Colon (tissue), 2 donors: ENCODE measurements around the gene NSFL1C.
A peak's percentile ranks its signal among the peaks of the same experiment; 100 is the strongest.

Source experiments
- FAIRE-seq: peaks from 2 replicates; lab custom pipeline; 2012; peaks lifted over from hg19 to GRCh38; lab: Jason Lieb, UNC
- donor health status: control.
- donor health status: control.

The NSFL1C gene

DNA sequence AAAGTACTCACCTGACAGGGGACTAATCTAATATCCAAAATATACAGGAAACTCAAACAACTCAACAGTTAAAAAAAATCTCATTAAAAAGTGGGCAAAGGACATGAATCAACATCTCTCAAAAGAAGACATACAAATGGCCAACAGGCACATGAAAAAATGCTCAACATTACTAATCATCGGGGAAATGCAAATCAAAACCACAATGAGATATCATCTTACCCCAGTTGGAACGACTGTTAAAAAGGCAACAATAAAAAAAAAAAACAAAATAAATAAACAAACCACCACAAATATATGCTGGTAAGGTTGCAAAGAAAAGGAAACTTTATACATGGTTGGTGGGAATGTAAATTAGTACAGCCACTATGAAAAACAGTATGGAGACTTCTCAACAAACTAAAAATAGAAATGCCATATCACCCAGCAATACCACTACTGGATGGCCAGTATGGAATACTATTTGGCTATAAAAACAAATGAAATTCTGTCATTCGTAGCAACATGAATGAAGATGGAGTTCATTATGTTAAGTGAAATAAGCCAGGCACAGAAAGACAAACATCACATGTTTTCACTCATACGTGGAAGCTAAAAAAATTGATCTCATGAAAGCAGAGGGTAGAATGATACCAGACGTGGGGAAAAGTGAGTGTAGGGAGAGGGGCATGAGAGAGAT is 17.9 kb upstream of the NSFL1C start:
- no peak for FAIRE-seq

DNA sequence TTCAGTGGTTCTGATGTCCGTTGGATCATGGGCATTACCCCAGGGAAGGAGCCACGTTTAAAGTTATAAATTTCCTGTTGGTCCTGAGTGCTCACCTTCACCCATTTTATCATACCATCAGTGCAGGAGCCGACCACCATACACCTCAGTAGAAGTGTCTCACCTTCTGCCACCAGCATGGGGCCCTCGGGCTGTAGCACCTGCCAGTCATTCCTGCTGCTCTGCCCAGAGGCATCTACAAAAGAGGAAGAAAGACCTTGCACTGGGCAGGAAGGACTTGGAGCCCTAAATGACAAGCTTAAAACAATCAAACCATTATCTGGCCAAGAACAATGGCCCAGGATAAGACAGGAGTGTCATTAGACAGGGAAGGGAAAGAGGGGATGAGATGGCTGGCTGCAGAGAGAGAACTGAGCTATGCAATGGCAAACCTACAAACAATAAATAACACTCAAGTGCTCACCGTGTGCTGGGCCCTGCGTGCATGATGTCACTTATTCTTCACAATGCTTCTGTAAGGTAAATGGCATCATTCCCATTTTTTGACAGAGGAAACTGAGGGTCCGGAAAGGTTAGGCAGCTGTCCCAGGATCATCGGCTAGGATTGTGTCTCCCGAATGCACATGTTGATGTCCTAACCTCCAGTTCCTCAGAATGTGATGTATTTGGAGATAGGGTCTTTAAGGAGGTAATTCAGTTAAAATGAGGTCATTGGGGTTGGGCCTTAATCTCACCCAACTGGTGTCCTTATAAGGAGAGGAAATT is 13.4 kb upstream of the NSFL1C start:
- no peak for FAIRE-seq

DNA sequence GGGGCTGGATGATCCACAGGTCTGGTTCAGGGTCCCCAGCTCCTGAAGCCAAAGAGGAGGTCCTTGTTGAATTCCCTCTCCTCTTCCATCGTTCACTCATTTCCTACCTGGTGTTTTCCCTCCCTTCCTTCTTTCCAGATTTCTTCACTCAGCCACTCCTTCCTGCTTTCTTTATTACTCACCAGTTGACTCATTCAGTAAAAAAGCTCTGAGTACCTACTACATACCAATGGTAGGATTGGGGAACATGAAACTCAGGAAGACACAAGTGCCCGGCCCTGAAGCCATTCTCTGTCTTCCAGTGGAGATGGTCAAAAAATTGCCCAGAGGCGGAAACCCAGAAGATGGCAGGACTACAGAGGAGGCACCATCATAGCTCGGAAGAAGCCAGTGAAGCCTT is 11.9 kb upstream of the NSFL1C start:
- no peak for FAIRE-seq

DNA sequence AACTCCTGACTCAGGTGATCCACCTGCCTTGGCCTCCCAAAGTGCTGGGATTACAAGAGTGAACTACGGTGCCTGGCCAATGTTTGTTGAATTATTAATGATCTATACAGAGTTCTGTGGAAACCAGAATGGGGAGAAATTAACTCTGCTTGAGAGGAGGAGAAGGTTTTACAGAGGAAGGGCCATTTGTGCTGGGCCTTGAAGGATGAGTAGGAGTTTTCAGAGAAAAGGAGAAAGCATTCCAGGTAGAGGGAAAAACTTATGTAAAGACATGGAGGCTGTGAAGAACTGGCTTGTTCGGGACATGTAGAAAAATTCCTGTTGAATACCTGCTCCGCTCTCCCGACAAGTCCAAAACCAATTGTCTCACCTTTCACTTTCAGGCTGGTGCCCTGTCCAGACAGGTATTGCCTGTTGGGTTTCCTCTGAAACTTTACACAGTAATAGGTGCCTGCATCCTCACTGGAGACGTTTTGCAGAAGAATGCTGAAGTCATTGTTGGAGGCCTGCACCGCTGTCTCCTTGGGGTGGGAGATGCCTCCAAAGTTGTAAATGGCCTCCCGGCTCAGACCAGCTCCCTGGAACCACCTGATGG is 11.3 kb upstream of the NSFL1C start:
- FAIRE-seq, result no peak

DNA sequence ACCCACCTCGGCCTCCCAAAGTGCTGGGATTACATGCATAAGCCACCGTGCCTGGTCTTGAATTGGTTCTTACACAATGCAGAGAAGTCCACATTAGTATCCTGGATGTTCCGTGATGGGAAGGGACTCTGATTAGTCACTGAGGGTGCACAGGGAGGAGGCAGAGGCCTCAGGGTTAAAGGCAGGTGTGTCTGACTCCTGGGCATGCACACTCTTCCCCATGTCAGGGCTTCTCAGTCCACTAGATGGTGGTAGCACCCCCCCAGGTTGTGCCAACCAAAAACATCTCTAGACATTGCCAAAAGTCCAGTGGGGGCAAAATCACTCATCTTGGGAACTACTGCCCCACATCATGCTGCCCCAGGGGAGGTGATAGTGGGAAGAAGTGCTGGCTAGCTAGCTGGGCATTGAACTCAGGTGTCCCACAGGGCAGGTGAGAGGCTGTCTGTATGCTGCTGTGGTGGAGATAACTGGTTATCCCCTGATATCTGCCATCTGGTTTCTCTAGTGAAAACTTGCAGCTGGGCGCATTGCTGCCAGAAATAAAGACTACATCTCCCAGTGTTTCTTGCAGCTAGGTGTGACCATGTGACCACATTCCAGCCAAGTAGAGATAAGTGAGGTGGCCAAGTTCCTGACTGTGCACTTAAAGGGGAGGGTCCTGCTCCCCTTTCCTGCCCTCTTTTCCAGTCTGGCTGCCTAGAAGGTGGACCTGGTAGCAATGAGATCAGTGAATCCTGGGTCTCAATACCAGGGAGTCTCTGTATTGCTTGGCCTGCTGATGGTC is 8.4 kb upstream of the NSFL1C start:
- FAIRE-seq, result no peak

DNA sequence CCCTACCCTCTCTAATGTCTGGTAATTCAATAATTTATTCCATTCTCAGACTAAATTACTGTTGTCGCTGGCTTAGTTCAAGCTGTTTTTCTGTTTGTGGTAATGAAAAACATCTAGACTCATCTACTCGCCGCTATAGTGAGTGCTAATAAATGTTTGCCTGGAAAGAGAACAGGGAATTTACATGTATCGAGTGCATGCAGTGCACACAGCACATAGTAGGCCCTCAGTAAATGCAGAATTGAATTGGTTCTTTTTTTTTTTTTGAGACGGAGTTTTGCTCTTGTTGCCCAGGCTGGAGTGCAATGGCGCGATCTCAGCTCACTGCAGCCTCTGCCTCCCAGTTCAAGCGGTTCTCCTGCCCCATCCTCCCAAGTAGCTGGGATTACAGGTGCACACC is 7.7 kb upstream of the NSFL1C start:
- no peak for FAIRE-seq

DNA sequence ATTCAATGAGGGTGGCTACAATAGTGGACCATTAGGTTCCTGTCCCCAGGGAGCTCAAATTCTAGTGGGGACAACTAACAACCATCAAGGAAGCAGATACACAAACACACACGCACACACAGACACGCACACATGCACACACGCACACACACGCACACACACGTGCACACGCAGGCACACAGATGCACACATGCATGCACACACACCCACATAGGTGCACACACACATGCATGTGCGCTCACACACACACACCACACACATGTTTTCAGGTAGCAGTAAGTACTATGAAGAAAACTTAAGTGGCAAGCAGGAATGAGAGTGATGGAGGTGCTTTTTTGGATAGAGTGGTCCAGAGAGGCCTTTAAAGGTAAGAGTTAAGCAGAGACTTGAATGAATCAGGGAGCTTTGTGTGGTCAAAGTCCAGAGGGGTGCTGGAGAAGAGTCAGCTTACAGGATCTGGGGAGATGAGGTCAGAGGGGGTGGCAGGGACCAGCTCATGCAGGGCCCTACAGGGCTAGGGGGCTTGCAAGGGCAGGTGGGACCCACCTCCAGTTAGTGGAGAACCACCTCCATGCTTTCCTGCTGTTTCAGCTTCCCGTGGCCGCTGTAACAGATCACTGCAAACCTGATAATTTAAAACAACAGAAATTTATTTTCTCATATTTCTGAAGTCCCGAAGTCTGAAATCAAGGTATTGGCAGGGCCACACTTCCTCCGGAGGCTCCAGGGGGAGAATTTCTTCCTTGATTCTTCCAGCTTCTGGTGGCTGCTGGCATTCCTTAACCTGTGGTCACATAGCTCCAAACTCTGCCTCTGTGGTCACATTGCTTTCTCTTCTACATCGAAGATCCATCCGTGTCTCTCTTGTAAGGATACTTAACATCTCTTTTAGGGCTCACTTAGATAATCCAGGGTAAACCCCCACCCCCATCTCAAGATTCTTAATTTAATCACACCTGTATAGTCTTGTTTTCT is 6.9 kb upstream of the NSFL1C start:
- no peak for FAIRE-seq

DNA sequence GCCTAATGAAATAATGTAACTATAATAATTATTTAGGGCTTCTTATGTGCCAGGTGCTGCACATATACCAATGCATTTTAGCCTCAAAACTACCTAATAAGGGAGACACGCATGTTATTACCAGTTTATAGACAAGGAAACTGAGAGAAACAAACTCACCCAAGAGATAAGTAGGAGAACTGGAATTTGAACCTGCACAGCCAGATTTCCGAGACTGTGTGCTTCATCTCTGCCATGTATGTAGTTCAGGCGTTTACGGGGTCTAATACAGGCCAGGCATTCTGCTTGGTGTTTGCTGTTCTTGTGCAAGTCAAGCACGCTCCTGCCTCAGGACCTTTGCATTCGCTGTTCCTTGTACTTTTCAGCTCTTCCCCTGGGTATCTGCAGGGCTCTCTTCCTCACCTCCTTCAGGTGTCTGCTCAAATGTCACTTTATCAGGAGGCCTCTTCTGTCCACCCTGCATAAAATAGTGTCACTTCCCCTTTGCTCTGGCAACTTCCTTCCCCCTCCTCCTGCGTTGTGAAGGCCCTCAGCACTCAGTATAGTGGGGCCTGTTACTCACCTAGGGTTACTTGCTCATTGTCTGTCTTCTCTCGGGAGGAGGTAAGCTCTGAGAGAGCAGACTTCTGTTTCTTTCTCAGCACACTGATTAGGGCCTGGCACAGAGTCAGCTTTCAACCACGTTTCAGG is 6.1 kb upstream of the NSFL1C start:
- no peak for FAIRE-seq

DNA sequence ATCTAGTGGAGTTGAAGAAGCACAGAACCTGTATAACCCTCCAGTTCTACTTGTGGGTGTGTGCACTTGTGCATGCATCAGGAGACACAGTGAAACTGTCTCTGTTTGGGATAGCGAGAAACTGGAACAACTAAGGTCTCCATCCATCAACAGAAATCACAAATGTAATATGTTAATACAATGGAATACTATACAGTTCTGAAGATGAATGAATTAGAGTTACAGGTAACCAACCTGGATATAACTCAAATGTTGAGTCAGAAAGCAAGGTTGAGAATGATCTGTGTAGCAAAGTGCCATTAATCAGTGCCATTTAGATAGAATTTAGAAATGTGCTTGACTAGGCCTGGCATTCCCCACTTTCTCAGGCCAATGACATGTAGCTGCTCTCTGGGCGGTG is 4.6 kb upstream of the NSFL1C start:
- FAIRE-seq, result no peak

DNA sequence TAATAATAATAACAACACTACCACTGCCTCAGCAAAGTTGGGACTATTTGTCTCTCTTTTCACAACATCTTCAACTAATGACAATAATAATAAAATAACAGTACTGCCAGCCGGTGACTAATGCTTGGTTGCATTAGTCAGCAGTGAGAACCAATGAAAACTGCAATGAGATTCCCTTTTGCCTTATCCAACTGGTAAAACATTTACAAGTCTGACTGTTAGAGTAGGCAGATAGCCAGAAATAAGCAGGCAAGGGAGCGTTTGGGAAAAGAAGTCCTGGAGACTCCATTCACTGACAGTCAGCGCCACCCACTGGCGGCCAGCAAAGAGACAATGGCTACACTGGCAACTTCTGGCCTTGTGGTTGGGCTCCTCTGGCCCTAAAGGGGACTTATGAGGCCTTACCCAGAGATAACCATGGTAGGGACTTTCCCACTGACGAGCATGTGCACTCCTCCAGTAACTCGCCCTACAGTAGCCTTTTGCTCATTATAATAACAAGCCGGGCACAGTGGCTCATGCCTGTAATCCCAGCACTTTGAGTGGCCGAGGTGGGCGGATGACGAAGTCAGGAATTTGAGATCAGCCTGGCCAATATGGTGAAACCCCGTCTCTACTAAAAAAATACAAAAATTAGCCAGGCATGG is 3.4 kb upstream of the NSFL1C start:
- peak; percentile 78 for FAIRE-seq

DNA sequence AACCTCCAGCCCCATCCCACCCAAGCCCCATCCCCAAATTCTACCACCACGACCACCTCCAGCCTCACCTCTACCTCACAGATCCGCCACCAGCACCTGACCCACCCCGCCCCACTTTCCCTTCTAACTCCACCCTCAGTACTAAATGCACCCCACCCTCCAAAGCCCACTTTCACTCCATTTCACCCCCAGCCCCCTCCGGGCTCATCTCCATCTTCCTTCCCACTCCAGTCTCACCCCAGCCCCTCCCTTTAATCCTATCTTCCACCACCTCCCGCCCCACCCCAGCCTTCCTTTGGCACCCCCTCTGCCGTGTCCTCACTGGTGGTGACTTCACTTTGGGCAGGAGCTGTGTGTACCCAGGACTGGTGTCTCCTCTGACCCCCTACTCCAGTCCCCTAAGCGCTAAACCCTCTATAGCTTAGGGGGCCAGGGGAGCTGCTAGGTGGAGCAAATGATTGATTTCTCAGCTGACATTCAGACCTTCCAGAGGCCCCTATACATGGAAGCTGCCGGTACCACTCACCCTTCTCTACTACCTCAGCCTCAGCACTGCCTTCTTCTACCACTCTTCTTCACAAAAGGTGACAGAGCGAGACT is 2.8 kb upstream of the NSFL1C start:
- FAIRE-seq, result no peak

DNA sequence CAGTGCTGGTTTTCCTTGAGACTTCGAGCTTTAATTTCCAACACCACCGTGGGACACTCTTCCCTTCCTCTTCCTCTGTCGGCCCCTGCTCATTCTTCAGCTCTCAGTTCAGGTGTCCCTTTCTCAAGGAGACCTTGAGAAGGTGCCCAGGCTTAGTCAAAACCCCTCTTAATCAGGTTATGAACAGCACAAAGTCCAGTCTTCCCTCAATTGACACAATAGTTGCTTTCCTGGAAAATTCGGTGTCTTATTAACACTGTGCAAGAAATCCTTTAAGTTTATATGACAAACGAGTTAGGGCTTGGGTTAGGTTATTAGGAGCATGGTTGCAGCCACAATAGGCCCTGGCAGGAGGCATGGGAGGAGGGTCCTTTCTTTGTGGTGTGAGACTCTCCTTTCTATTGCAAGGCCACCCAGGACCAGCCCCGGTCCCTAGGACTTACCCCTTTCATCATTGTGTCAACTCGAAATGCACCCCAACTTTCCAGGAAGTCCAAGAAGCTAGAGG is 1.5 kb upstream of the NSFL1C start:
- FAIRE-seq, result no peak

DNA sequence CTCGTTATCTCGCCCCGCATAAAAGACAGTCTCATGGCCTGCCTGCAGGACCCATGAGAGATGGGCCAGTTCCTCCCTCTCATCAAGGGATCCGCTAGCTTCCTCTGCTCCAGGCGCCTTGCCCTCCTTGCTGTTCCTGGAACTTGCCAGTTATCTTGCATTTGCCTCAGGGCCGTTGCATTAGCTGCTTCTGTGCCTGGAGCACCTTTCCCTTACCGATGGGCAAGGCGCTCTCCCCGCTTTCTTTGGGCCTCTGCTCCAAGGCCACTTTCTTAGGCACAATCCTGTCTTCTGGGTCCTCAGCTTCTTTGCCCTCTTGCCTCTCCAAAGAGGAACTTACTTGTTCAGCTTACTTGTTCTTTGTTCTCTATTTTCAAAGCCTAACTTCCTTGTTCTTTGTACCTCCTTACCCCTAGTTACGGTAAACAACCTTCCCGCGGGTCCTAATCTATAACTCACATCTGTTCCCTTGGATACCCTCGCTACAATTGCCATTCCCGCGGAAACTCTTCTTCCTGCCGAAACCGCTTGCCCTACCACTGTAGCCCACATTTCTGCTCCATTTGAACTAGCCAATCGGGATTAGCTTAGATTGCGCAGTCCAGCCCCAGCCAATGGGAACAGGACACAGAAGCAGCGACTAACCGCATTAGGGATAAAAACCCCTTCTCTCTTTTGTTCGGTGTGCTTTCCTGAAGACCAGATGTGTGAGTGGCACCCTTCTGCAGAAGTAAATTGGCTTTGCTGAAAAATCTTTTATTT is 887 bp upstream of the NSFL1C start:
- FAIRE-seq, result peak; percentile 5

DNA sequence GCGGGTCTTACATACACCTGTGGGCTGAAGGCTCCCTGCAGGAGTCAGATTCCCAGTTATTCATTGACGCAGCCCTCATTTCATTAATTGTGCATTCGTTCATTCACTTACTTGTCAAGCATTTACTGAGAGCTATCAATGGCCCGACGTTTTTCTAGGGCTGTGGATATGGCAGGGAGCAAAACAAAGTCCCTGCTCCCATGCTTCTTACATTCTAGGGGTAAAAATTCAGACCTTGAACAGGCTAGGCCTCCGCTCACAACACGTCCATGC is 369 bp upstream of the NSFL1C start:
- no peak for FAIRE-seq

DNA sequence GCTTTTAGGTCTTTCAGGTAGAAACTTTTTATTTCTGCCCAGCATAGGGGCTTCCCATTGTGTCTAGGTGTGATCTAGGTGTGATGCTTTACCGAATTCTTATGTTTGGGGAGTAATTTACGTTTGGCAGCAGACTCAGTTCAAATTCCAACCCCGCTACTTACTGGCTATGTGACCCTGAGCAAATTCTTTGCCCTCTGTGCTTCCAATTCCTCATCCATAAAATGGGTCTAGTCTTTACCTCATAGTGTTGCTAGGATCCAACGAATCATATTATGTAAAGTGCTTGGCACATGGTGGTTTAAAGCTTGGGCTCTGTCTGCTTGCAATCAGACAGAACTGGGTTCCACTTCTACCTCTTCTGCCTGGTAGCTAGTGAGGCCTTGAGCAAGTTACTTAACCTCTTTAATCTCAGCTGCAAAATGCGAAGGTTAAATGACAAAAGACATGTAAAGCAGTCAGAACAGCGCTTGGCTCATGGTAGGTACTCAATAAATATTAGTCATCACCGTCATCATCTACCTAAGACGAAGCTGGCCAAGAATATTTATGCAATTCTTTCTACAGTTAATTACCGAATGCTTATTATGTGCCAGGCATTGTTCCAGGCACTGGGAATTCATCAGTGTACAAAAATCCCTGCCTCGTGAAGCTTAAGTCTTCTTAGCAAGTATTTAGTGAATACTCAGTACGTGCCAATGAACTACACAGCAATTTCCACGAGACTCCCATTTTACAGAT is 1.0 kb downstream of the NSFL1C start:
- no peak for FAIRE-seq

DNA sequence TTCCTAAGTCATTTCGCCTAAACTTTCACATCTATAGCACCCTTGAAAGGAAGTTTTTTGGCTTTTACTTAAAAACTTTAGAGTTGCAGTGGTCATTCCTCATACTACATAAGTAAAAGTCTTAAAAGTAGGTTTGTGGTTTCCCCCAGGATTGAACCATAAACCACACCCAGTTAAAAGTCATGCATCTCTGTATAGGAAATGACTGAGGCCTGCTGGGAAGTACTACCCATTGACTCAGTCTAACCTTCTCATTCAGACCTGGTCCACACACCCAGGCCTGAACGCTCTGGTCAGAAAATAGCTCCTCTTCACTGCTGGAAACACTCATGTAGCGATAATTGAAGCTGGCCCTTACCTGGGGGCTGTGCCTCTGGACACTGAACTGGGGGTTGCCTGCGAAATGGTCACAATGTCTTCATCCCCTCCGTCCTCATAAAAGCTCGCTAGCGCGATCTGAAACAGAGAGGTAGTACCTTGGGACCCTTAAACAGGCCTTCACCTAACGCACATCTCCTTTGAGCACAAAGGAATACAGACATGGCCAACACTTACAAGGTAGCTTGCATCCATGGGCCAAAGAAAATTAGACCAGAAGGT is 2.6 kb downstream of the NSFL1C start:
- no peak for FAIRE-seq

DNA sequence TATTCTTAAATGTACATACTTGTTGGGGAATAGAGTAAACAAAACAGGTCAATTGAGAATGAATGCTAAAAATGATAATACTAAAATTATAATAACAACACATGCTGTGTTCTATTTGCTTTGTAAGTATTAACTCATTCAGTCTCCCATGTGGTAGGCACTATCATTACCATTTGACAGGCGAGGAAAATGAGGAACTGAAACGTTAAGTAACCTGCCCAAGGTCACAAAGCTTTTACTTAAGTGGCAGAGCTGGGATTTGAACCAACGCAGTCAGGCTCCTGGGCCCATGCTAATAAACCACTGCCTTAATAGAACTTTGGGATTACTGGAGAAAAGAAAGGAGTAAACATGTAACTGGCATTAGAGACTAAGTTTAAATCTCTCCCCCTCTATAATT is 3.8 kb downstream of the NSFL1C start:
- FAIRE-seq, result no peak

DNA sequence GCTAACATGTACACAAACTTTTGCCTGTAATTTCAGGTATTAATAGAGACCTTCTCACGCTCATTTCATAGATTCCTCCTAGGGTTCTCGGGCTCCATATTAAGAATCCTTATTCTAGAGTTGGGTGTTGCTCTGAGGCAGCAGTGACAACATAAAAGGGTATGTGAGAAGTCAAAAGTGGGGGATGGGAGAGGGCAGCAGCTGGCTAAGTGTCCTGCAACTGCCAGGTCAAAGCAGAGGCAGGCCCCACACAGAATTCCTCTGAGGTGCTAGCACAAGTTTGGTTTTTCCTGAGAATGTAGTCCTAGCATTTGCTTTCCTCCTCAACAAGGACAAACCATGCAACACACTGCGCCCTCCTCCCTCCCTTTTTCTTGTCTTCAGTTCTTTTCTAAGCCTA is 4.6 kb downstream of the NSFL1C start:
- no peak for FAIRE-seq
